ENCODE results near the gene METAP1D. TPM values are rescaled to one million over a fixed set of nuclear protein-coding genes. Genes with fewer than 3 reads are reported as not detected.

The METAP1D gene
- total and polyA plus RNA-seq, 7 donors = 6.3 to 12.4 (median 10.0) TPM

GRCh38 chr2:171964308-171964707 is 35.4 kb upstream of the METAP1D start:
- H3K36me3 ChIP-seq (ENCODE audit: insufficient read depth in 1 of 2, low read depth in 1 of 2) = peaks cover 0 to 34% of the 10 kb centered on the region in 2 donors
- ATAC-seq (no peak), DNase-seq (no peak)
- H3K4me1 ChIP-seq = peaks cover 12% of the 10 kb centered on the region
- H3K27me3 ChIP-seq (ENCODE audit: insufficient read depth in 3 of 3, low read length in 2 of 3) = no peaks in the 10 kb centered on the region
- WGBS, 3 donors = 69 to 93% (median 81%) methylated on average over 2 of the region's 2 CpGs
- H3K9me3 ChIP-seq = no peaks in the 10 kb centered on the region
- no peak overlapping the region for H3K4me3 ChIP-seq
- H3K27ac ChIP-seq = no peak overlapping the region
- TF ChIP-seq CTCF (IDR thresholded peaks at IDR 0.05) = no peak
- intact Hi-C loops (cut with DNase I) = no loop called here

GRCh38 chr2:171965238-171965637 is 34.5 kb upstream of the METAP1D start:
- ATAC-seq (no peak), DNase-seq (no peak)
- no peak for TF ChIP-seq CTCF (IDR thresholded peaks at IDR 0.05)
- no peak overlapping the region for H3K27ac ChIP-seq
- H3K4me1 ChIP-seq = peaks cover 3% of the 10 kb centered on the region
- 87 to 90% (median 87%) methylated on average over 3 of the region's 3 CpGs for WGBS, 3 donors
- no peaks in the 10 kb centered on the region for H3K27me3 ChIP-seq (ENCODE audit: insufficient read depth in 3 of 3, low read length in 2 of 3)
- peaks cover 0 to 39% of the 10 kb centered on the region in 2 donors for H3K36me3 ChIP-seq (ENCODE audit: insufficient read depth in 1 of 2, low read depth in 1 of 2)
- intact Hi-C loops (cut with DNase I) = no loop called here
- H3K4me3 ChIP-seq = no peak overlapping the region
- H3K9me3 ChIP-seq = no peaks in the 10 kb centered on the region

GRCh38 chr2:171965661-171966060 is 34.1 kb upstream of the METAP1D start:
- Histone ChIP-seq H3K9me3 (no peaks in the 10 kb centered on the region), H3K27me3 (ENCODE audit: insufficient read depth in 3 of 3, low read length in 2 of 3) (no peaks in the 10 kb centered on the region), H3K4me3 (no peak overlapping the region), H3K4me1 (no peaks in the 10 kb centered on the region), H3K36me3 (ENCODE audit: insufficient read depth in 1 of 2, low read depth in 1 of 2) (peaks cover 0 to 39% of the 10 kb centered on the region in 2 donors), H3K27ac (no peak overlapping the region)
- WGBS, 3 donors = 95 to 99% (median 97%) methylated on average over 3 of the region's 3 CpGs
- ATAC-seq (no peak), DNase-seq (no peak)
- no peak for TF ChIP-seq CTCF (IDR thresholded peaks at IDR 0.05)
- intact Hi-C loops (cut with DNase I) = no loop called here

GRCh38 chr2:171966235-171966634 is 33.5 kb upstream of the METAP1D start:
- Histone ChIP-seq H3K27ac (no peak overlapping the region), H3K27me3 (ENCODE audit: insufficient read depth in 3 of 3, low read length in 2 of 3) (no peaks in the 10 kb centered on the region), H3K36me3 (ENCODE audit: insufficient read depth in 1 of 2, low read depth in 1 of 2) (peaks cover 0 to 44% of the 10 kb centered on the region in 2 donors), H3K4me3 (no peak overlapping the region), H3K9me3 (no peaks in the 10 kb centered on the region), H3K4me1 (no peaks in the 10 kb centered on the region)
- intact Hi-C loops (cut with DNase I) = no loop called here
- 88 to 96% (median 94%) methylated on average over 8 of the region's 8 CpGs for WGBS, 3 donors
- TF ChIP-seq CTCF (IDR thresholded peaks at IDR 0.05) = no peak
- ATAC-seq (no peak), DNase-seq (no peak)

- no peak for TF ChIP-seq CTCF (IDR thresholded peaks at IDR 0.05)
- Histone ChIP-seq H3K9me3 (no peaks in the 10 kb centered on the region), H3K4me1 (no peaks in the 10 kb centered on the region), H3K36me3 (ENCODE audit: insufficient read depth in 1 of 2, low read depth in 1 of 2) (peaks cover 0 to 49% of the 10 kb centered on the region in 2 donors), H3K27me3 (ENCODE audit: insufficient read depth in 3 of 3, low read length in 2 of 3) (no peaks in the 10 kb centered on the region), H3K4me3 (no peak overlapping the region), H3K27ac (no peak overlapping the region)
- ATAC-seq (no peak), DNase-seq (no peak)
- intact Hi-C loops (cut with DNase I) = no loop called here
These were observed 33.1 kb upstream of the METAP1D start for GRCh38 chr2:171966688-171967087.
